HG03521 (cell line): Measurements from ENCODE around the gene CA7.
A peak's percentile ranks its signal among the peaks of the same experiment; 100 is the strongest.

ENCODE experiments used
- ATAC-seq: cut with Tn5 transposase; IDR thresholded peaks from one replicate; pipeline ENCODE4 v1.9.1; 2021; ENCODE audit warnings: mild to moderate bottlenecking, moderate library complexity; ENCODE audit not compliant: unreplicated experiment

CA7 gene

DNA sequence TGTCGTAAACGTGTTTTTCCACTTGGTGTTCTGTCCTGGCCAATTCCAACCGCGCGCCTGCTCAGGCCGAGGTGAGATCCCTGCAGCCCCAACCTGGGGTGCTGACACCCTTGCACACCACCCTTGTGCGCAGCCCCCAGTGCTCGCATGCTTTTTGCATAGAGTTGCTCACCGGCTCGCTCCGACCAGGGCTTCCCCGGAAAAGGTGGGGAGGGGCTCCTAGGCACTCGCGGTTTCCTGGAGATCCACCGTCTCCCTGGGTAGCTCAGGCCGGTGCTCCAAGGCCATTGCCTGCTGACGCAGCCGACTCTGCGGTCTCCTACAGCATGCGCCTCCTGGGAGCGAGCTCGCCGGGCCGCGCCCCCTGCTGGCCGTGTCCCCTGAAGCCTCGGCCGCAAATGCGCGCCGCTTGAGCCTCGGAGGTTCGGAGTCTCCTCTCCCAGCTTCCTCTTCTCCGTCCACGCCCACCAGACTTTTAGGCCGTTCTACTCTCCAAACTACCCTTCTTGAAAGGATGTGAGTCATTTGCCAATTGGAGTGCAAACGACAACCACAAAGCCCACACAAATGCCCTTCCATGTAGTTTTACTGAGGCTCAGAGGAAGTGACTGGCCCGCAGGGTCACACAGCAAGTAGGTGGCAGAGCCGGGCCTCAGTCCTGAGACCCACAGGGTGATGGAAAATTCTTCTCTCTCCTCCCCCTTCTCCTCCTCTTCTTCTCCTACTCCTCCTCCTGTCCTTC, 28.9 kb downstream of the CA7 start:
- peak; percentile 76 for ATAC-seq

DNA sequence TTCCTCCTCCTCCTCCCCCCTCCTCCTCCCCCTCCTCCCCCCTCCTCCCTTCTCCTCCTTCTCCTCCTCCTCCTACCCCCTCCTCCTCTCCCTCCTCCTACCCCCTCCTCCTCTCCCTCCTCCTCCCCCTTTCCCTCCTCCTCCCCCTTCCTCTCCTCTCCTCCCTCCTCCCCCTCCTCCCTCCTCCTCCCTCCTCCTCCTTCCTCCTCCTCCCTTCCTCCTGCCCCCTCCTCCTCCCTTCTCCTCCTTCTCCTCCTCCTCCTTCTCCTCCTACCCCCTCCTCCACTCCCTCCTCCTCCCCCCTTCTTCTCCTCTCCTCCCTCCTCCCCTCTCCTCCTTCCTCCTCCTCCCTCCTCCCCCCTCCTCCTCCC, 29.5 kb downstream of the CA7 start:
- no peak for ATAC-seq

DNA sequence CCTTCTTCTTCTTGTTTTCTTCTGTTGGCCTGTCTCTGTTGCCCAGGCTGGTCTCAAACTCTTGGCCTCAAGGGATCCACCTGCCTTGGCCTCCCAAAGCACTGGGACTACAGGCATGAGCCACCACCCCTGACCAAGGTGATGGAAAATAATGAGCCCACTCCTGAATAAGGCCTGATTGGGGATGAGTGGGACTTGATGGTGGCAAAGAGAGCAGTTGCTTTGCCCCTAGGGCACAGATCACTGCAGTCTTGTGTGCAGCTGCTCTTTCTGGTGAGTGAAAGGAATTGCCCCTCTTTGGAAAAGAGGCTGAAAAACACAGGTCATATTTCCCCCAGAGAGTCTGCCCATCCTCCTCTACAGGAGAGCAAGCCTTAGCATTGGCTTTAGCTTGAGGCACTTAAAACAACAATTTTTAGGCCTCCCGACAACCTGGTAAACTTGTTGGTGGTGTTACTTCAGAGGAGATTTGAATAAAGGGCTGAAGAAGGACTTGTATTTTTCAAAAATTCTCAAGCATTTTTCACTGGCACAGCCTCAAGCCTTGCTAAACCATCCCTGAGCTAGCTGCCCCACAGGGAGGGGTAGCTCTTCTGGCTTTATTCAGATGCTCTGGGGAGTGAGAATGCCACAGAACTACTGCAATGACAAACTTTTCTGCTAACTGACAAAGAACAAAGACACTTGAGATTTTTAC, 30.0 kb downstream of the CA7 start:
- no peak for ATAC-seq

DNA sequence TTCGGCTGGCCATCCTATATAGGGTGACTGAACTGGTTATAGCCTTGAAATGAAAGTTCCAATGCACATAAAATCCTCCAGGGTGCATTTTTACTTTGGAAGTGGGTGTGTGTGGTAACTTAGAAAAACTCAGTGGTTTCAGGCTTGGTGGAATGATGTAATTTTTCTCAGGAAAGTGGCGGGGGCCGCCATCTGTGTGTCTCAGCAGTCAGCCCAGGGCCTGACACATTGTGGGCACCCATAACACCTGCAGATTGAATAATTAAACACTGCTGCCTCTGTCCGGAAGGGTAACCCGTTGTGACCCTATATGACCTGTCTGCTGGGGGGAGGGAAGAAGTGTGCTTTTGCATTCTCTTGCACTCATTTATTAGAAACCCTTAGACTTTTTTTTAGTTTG, 33.9 kb downstream of the CA7 start:
- no peak for ATAC-seq

DNA sequence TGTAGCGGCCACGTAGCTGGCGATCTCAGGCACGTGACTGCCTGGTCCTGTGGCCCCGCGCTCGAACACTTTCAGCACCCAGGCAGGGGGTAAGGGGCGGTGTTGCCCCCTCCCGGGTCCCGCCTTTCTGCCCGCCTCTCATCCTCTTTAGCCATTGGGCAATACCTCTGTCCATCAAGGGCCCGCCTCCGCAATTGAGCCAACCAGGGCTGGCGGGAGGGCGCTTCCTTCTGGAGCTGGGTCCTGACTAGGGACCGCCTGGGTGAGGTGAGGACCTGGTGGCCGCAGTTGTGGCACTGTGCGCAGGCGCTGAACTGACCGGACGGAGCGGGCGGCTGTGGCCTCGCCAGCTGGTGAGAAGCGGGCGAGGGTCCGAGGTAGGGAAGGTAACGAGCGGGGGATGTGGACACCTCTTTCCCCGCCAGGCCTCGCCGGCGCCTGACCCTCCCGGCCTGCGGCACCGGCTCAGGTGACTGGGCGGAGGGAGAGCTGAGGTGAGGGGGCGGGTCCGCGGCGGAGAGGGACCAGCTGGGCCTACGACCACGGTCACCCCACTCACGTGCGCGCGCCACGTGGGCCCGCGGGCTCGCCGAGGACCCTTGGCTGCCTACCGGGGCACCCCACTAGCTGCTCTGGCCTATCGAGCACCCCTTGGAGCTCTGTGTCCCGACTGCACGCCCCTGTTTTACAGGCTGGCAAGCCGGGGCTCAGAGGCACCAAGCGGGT, 36.2 kb downstream of the CA7 start, which contains the start of gene PDP2:
Gene PDP2 (plus strand): TSS at position 228 of the 726 bp plus-strand sequence. CDS start 3,770 bp downstream, outside the sequence.
- peak; percentile 91 for ATAC-seq

DNA sequence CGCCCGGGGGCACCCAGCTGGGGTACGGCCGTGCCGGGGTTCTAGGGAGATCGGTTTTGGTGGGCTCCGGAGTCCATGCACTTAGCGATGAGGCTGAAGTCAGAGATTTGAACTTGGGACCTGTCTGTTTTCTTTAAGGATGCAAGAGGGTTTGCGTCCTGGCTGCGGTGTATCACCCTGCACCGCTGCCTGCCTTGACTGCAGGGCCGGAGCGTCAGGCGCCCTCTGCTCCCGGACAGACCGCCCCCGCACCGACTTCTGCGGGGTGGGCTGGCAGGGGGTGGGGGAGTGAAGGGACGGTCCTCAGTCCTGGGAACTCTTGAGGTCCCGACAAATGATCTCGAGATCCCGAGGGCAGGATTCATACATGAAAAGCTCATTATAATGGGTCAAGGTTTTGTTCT, 36.8 kb downstream of the CA7 start:
- ATAC-seq, result no peak

DNA sequence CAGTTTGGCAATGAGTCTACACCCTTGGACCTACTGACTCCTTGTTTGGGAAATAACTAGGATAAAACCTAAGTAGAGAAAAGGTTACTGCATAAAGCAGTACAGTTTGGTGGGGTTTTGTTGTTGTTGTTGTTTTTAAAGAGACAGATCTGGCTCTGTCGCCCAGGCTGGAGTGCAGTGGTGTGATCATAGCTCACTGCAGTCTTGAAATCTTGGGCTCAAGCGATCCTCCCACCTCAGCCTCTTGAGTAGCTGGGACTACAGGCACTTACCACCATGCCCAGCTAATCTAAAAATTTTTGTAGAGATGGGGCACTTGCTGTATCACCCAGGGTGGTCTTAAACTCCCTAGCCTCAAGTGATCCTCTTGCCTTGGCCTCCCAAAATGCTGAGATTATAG, 37.3 kb downstream of the CA7 start:
- no peak for ATAC-seq

DNA sequence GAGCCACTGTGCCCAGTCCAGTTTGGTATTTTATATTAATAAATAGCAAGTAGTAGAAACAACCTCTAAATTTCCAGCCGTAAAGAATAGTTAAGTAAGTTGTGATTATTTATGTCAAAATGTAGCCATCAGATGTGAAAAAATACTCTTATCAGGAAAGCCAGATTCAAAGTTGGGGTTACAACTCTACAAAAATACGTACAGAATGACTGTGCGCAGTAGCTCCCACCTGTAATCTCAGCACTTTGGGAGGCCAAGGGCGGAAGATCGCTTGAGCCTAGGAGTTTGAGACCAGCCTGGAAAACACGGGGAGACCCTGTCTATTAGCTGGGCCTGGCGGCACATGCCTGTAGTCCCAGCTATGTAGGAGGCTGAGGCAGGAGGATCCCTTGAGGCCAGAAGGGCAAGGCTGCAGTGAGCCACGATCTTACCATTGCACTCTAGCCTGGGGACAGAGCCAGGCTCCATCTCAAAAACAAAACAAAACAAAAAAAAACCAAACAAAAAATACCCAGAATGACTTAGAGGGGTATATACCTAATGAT, 37.8 kb downstream of the CA7 start:
- no peak for ATAC-seq

DNA sequence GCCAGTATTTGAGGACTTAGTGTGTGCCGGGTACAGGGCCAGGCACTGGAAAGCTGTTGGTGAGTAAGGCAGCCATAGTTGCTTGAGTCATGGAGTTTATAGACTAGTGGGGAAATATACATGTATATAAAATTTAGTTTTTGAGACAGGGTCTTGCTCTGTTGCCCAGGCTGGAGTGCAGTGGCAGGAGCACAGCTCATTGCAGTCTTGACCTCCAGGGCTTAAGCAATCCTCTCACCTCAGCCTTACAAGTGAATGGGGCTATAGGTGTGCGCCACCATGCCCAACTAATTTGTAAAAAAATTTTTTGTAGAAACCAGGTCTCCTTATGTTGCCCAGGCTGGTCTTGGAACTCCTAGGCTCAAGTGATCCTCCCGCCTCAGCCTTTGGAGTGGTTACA, 38.5 kb downstream of the CA7 start:
- ATAC-seq, result no peak

DNA sequence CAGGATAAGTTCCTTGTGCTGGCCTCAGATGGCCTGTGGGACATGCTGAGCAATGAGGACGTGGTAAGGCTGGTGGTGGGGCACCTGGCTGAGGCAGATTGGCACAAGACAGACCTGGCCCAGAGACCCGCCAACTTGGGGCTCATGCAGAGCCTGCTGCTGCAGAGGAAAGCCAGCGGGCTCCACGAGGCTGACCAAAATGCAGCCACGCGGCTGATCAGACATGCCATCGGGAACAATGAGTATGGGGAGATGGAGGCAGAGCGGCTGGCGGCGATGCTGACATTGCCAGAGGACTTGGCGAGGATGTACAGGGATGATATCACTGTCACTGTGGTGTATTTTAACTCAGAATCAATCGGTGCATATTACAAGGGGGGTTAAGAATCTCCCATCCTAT, 41.3 kb downstream of the CA7 start:
- ATAC-seq, result no peak

DNA sequence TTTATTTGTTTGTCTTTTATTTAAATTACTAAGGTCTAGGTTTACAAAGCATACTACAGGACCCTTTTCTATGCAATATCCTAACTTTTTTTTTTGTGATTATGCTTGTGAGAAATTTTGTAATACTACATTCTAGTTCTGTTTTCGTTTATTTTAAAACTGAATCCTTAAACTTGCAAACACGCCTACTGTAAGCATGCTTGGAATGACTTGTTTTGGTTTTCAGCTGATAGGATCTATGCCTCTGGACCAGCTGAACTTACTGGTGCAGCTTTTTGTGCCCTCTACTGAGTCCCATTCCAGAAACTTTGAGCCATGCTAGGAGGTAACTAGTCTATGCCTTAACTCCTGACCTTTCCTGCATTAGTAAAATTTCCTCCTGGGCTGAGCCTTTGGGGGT, 42.1 kb downstream of the CA7 start:
- ATAC-seq, result no peak

DNA sequence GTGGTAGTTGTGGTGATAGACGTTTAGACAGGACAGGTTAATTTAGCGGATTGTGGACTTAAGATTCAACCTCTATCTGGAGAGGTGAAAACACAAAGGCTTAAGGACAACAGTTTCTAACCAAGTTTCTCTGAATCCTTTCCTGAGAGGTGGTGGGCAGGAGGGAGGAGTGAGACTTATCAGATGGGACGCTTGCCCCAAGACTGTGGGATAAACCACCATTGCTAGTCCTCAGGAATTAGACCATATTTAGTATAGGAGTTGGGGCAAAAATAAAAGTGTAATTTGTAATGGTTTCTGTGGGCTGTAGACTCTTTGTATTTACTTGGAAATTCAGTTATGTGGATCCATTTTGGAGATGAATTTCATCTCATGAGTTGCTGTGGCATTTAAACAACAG, 42.7 kb downstream of the CA7 start:
- no peak for ATAC-seq

DNA sequence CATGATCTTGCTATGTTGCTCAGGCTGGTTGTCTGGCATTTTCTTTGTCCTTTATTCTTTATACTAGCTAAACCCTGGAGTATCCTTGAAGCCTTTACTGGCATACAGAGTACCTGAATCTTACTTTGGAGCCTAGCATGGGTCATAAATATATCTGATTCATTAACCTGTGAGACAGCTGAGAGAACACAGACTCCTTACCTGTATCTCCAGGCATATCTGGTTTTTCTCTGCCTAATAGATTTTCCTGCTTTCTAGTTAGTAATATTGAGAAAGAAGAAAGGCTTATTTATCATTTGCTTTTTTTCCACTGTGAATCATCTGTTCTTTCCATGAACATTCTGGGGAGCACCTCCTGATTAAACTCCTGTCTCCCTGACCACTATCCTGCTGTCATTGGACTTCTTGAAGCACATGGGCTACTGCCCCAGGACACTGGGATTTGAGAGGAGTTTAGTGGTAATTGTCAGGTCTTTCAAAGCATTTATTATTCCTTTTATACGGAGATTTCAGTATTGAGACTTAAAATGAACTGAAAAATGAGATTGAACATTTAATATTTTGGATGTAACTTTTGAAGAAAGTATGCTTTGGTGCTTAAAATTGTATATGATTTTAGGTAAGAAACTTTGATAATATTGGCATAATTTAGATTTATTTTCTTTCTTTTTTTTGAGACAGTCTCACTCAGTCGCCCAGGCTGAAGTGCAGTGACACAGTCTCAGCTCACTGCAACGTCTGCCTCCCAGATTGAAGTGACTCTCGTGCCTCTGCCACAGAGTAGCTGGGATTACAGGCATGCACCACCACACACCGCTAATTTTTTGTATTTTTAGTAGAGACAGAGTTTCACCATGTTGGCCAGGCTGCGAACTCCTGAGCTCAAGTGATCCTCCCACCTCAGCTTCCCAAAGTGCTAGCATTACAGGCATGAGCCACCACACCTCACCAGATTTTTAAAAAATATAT, 44.7 kb downstream of the CA7 start:
- ATAC-seq, result no peak

DNA sequence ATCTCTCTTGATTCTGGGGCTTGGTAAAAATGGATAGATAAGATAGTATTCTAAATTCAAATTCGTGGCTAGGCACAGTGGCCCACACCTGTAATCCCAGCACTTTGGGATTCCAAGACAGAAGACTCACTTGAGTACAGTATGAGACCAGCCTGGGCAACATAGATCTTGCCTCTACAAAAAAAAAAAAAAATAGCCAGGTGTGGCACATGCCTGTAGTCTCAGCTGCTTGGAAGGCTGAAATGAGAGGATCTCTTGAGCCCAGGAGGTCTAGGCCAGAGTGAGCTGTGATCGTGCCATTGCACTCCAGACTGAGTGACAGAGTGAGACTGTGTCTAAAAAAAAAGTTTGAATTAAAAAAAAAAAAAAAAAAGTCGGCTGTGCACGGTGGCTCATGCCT, 45.4 kb downstream of the CA7 start:
- no peak for ATAC-seq

DNA sequence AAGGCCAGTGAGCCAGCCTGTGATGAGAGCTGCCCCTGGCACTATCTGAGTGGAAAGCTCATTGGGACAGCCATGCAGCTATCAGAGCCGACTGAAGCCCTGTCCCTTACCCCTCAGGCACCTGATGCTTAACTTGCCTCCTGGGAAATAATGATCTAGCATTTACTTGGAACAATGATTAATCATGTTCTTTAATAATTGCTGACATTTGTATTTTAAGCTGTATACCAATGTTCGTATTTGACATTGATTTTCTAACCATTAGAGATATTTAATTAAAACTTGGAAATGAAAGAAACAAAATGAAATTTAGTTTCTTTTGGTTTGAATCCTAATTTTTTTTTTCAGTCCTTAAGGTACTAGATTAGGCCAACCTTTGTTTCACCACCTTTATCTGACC, 46.6 kb downstream of the CA7 start:
- ATAC-seq, result no peak

DNA sequence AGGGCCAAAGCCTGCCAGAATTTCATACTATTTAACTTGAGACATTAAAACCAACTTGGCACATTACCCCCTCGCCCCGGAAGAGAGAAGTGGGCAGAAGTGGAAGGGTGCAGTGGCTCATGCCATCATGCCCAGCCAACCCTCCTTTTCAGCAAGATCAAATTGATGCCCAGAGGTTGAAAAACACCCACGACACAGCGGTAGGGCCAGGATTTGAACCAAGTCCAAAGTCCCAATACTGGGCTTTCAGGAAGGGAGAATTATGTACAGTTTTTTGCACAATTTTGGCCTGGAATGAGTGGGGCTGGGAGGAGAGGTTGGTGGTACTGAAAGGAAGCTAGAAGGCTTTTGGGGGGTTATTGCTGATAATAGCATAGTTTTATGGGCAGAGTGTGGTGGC, 47.1 kb downstream of the CA7 start:
- no peak for ATAC-seq

DNA sequence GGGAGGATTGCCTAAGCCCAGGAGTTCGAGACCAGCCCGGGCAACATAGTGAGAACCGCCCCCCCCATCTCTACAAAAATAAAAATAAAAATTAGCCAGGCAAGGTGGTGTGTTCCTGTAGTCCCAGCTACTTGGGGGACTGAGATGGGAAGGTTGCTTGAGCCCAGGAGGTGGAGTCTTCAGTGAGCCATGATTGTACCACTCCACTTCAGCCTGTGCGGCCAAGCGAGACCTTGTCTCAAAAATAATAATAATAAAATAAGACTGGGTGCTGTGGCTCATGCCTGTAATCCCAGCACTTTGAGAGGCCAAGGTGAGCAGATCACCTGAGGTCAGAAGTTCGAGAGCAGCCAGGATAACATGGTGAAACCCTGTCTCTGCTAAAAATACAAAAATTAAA, 47.6 kb downstream of the CA7 start:
- no peak for ATAC-seq

DNA sequence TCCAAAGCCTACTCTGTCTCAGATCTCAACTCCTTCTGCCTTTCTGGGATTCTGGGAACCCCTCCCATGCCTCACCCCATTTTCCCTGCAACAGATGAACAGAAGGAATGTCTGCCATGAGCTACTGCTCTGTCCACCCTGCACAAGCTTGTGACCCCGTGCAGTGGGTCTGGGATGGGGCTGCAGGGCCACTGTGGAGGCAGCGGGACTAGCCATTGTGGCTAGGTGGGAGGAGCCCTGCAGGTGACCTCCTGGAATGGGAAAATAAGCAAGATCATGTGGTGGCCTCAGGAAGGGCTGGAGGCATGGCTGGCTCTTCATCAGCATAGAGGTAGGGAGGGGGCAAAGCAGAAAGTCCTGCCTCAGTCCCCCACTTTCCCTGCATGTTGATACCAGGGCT, 49.8 kb downstream of the CA7 start:
- ATAC-seq, result no peak

DNA sequence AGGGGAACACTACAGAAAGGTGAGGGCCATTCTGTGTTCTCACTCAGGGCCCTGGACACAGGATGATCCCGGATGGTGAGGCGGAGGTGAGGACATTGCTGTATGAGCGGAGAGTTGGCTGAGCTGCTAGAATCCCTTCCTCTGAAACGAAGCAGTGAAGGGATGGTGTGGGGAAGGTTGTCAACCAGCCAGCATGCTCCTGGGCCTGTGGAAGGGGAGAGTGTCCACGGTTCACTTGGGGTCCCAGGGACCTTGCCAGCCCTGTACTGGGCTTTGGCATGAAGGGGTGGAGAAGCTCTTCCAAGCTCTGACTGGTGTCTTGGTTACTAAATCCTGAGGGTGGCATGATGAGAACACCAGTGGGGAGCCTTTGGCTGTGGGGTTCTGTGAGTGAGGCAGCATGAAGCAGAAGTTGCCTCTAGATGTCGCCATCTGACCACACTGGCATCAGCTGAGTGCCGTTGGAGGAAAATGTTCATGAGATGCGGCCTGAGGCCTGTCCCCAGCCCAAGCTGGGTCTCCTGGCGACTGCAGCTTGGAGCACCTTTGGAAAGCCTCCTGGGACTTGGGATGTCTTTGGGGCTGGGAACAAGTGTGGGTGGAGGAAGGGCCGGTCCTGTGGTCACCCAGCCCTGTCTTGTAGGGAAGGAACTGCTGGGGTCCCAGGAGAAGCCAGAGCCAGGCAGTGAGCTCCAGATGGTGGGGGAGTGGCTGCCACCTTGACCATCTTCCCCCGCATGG, 50.9 kb downstream of the CA7 start:
- no peak for ATAC-seq

DNA sequence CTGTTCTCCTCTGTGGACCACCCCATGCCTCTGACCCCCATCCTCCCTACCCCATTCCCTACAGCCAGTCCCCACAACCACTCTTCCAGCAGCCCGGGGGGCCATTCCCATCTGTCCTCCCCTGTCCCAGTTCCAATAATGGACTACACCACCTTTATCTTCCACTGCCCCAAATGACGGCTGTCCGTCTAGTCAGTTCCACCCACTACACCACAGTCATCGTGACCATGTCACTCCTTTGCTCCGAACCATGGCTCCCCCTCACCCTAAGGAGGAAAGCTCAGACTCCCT, 51.4 kb downstream of the CA7 start:
- no peak for ATAC-seq
